Mononuclear cell (primary cell): ENCODE results near the gene CSNK1D. TPM values are rescaled to one million over a fixed set of nuclear protein-coding genes. Genes with fewer than 3 reads are reported as not detected.
"Not testable (repeated sequence)": the region's sequence is repeated elsewhere in the genome, so short reads cannot be mapped to it uniquely, and the experiment has no call there.

ENCODE experiments used
- H3K27me3 ChIP-seq: 2 replicates; pipeline ENCODE4 v1.6.0; 2011; ENCODE audit warnings: low read length, control low read depth; ENCODE audit not compliant: insufficient read depth
- H3K4me1 ChIP-seq: 2 replicates; pipeline ENCODE4 v1.5.1; 2011; ENCODE audit warnings: mild to moderate bottlenecking, low read length, control low read depth; ENCODE audit not compliant: insufficient read depth
- H3K4me3 ChIP-seq: 2 replicates; pipeline ENCODE4 v1.5.1; 2011; ENCODE audit warnings: mild to moderate bottlenecking, low read length, moderate library complexity
- H3K9me3 ChIP-seq: 2 replicates; pipeline ENCODE4 v1.5.1; 2011; ENCODE audit warnings: low read depth, mild to moderate bottlenecking, control low read depth, low read length
- total RNA-seq: library from RNA; depleted of rRNA; stranded (reverse); fragments of >200 nt; gene quantifications from one replicate; pipeline ENCODE4 v1.2.3, GENCODE V29; 2012

Gene CSNK1D
- total RNA-seq, 1 donor = 89.3 TPM

- Histone ChIP-seq H3K4me3 (no peak overlapping the region), H3K9me3 (no peaks in the 10 kb centered on the region), H3K27me3 (no peaks in the 10 kb centered on the region), H3K4me1 (peaks cover 82% of the 10 kb centered on the region)
These were observed 54.4 kb downstream of the CSNK1D start for GRCh38 chr17:82219083-82219482.

GRCh38 chr17:82218349-82219075 lies 55.0 kb downstream of the CSNK1D start:
- H3K4me3 ChIP-seq = no peak overlapping the region
- H3K4me1 ChIP-seq = peaks cover 85% of the 10 kb centered on the region
- H3K27me3 ChIP-seq = no peaks in the 10 kb centered on the region
- H3K9me3 ChIP-seq = no peaks in the 10 kb centered on the region

- no peaks in the 10 kb centered on the region for H3K9me3 ChIP-seq
- peaks cover 84% of the 10 kb centered on the region for H3K4me1 ChIP-seq
- H3K4me3 ChIP-seq = no peak overlapping the region
- H3K27me3 ChIP-seq = no peaks in the 10 kb centered on the region
These were observed 55.8 kb downstream of the CSNK1D start for GRCh38 chr17:82217530-82218204.

GRCh38 chr17:82217120-82217529 lies 56.4 kb downstream of the CSNK1D start:
- peak overlapping the region; percentile 12 for H3K4me3 ChIP-seq
- no peaks in the 10 kb centered on the region for H3K27me3 ChIP-seq
- peaks cover 81% of the 10 kb centered on the region for H3K4me1 ChIP-seq
- no peaks in the 10 kb centered on the region for H3K9me3 ChIP-seq

GRCh38 chr17:82216301-82217119 lies 57.0 kb downstream of the CSNK1D start:
- no peaks in the 10 kb centered on the region for H3K27me3 ChIP-seq
- H3K4me3 ChIP-seq = peak overlapping the region; percentile 12
- H3K4me1 ChIP-seq = peaks cover 83% of the 10 kb centered on the region
- no peaks in the 10 kb centered on the region for H3K9me3 ChIP-seq

- H3K4me1 ChIP-seq = peaks cover 89% of the 10 kb centered on the region
- no peaks in the 10 kb centered on the region for H3K27me3 ChIP-seq
- no peaks in the 10 kb centered on the region for H3K9me3 ChIP-seq
- H3K4me3 ChIP-seq = no peak overlapping the region
These were observed 57.6 kb downstream of the CSNK1D start for GRCh38 chr17:82215972-82216300.

DNA sequence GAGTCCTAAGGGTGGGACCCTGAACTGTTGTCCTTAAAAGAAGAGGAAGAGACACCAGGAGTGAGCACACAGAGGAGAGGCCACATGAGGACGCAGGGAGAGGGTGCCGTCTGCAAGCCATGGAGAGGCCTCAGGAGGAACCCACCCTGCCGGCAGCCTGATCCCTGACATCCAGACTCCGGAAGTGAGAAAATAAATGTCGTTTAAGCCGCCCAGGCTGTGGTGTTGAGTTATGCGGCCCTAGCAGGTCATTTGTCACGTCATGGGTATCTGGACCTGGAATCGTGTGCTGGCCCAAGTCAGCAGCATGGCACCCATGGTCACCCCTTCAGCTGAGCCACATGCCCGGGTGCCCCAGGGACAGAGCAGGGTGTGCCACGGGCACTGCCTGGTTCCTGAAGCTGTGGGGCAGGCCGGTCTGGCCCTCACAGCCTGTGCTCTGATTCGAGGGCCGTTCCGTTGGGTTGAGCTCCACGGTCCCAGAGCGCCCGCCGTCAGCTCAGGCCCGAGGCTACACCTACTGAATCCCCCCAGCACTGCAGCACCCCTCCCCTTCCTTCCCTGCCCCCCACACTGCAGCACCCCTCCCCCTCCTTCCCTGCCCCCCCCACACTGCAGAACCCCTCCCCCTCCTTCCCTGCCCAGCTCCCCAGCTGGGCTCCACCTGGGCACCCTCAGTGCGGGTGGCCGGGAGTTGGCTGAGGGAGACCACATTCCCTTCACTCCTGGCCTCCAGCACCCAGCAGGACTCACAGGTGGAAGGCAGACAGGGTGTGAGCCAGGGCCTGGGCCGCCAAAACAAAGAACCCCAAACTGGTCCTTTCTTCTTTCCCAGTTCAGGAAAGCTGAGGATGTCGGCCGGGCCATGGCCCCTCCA lies 58.2 kb downstream of the CSNK1D start:
- peaks cover 86% of the 10 kb centered on the region for H3K4me1 ChIP-seq
- no peaks in the 10 kb centered on the region for H3K9me3 ChIP-seq
- no peak overlapping the region for H3K4me3 ChIP-seq
- no peaks in the 10 kb centered on the region for H3K27me3 ChIP-seq

DNA sequence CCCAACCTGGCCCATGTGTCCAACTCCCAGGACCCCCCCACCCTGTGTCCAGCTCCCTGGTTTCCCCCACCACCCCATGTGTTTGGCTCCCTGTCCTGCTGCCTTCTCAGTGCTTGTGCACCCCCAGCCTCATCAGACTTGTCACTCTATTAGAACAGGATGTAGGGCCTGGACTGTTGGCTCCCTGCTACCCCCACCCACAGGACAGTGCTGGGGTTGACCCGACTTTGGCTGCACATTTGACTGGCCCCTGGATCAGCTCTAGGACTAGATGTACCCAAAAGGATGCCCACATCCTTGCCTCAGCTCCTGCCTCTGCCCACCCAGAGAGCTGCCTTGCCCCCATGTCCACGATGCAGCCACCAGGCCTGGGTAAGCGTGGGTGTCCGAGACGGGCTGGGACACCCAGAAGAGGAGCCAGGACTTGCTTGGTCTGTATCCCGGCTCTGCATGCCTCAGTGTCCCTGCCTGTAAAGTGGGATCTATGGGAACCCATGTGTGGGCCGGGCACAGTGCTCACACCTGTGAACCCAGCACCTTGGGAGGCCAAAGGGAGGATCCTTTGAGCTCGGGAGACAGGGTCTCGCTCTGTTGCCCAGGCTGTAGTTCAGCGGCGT lies 59.4 kb downstream of the CSNK1D start:
- Histone ChIP-seq H3K9me3 (no peaks in the 10 kb centered on the region), H3K27me3 (no peaks in the 10 kb centered on the region), H3K4me1 (peaks cover 74% of the 10 kb centered on the region), H3K4me3 (no peak overlapping the region)

- peak overlapping the region; percentile 55 for H3K4me3 ChIP-seq
- peaks cover 67% of the 10 kb centered on the region for H3K4me1 ChIP-seq
- H3K27me3 ChIP-seq = no peaks in the 10 kb centered on the region
- H3K9me3 ChIP-seq = no peaks in the 10 kb centered on the region
These were observed 60.1 kb downstream of the CSNK1D start for GRCh38 chr17:82213251-82214011.

DNA sequence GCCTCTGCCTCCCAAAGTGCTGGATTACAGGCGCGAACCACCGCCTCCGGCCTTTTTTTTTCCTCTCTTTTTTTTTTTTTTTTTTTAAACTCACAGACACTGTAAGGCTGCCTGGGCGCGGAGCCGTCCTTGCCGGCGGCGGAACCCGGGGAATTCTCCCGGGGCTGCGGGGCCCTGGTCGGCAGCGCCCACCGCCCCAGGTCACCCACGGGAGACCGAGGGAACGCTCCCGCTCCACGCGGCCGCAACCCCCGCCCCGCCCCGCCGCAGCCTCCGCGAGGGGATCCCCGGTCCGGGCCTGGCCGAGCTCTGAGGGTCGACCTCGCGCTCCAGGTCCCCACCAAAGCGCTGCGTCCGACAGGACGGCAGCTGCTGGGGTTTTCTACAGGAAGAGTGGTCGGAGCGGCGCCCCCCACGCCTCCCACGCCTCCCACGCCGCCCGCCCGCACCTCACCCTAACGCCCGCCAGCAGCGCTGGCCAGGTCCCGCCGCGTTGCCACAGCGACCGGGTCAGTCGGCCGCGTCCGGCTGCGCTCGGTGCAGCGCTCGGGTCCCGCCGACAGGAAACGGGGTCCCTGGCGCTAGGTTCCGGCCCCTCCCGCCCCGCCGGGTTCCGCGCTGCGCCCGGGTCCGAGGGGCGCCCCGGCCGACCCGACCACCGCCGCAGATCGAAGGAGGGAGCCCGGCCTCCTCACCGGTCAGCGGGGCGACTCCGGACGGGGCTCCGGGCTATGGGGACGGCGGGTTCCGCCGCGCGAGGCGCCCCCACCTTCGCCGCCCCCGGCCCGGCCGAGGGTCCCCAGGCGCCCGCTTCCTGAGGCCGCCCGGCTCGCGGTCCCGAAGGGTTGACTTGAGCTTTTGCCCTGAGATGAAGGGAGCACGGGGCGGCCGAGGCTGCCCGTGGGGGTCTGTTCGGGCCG lies 60.9 kb downstream of the CSNK1D start, which contains the start of gene CCDC57:
TSS of gene CCDC57 (minus strand) at position 512 of the 920 bp plus-strand sequence. CDS start 10,898 bp downstream, outside the sequence.
- Histone ChIP-seq H3K4me1 (peaks cover 59% of the 10 kb centered on the region), H3K27me3 (no peaks in the 10 kb centered on the region), H3K9me3 (no peaks in the 10 kb centered on the region), H3K4me3 (peak within 1 kb of the TSS; percentile 55)

DNA sequence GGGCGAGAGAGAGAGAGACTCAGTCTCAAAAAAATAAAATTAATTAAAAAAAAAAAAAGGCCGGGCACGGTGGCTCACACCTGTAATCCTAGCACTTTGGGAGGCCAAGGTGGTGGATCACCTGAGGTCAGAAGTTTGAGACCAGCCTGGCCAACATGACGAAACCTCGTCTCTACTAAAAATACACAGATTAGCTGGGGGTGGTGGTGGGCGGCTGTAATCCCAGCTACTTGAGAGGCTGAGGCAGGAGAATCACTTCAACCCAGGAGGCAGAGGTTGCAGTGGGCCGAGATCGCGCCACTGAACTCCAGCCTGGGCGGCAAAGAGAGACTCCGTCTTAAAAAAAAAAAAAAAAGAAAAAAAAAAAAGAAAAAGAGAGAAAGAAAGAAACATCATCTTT lies 62.8 kb downstream of the CSNK1D start:
- H3K4me3 ChIP-seq, H3K9me3 ChIP-seq, H3K27me3 ChIP-seq: not testable (repeated sequence)
- H3K4me1 ChIP-seq = peaks cover 54% of the 10 kb centered on the region

DNA sequence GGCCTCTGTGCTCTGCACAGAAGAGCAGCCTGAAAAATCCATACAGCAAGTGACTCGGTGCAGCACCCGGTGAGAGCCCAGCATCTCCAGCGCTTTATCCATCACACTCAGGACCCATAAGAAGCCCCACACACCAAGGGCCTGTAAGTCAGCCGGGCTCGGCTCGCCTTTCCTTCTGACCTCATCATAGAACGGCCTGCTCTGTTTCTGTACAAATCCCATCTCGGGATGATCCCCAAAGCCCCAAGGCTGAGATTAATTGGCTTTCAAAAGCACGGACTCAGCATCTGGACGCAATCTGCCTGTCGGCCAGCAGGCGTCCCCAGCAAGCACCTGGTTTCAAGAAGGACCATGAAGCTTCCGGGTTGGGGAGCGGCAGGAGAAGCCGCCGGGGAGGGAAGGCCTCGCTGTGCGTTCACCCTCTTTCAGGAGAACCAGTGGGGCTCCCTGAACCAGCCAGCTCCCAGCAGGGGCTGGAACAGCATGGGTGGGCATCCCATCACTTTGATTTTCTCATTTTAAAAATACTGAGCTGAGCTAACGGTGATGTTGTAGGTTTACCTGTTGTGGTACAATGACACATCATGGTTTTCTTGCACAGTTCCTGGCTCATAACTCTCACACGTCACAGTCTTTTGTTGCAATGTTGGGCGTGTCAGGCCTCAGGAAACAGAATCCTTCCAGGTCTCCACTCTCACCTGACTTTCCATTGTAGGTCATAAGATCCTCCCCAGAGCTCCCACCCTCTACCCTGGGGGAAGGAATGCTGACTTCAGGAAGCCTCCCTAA lies 67.6 kb downstream of the CSNK1D start:
- H3K4me1 ChIP-seq = peaks cover 29% of the 10 kb centered on the region
- no peaks in the 10 kb centered on the region for H3K9me3 ChIP-seq
- H3K27me3 ChIP-seq = no peaks in the 10 kb centered on the region
- no peak overlapping the region for H3K4me3 ChIP-seq
